HG02981 (cell line): ENCODE results near the gene DMBT1.

Experiments
- ATAC-seq: cut with Tn5 transposase; IDR thresholded peaks from one replicate; pipeline ENCODE4 v1.9.1; 2021; ENCODE audit warnings: mild to moderate bottlenecking, moderate library complexity; ENCODE audit not compliant: unreplicated experiment

The DMBT1 gene

DNA sequence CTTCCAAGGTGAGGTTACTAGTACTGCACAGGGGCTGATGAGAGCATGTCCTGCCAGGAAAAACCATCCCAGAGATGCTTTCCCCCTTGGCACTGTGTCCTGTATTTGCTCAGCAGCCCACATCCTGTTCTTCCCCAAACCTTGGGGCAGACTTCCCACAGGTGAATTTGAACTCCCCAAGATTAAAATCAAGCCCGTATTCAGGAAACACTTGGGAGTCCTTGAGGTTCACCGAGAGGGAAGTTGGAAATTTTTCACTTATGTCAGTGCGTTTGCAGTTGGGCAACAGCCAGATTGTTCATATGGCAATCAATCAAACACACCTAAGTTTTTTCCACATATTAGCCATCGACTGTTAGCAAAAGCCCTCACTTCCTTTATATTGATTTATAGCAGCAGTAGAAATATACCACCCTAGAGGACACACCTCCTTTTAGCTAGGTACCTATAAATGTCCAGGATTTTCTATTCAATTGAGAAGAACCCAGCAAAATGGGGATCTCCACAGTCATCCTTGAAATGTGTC, at the start of gene DMBT1:
DMBT1 (plus strand) TSS at position 476 of the 526 bp plus-strand sequence; CDS start at position 493, 17 bp downstream.
- no peak for ATAC-seq

GRCh38 chr10:122513053-122513452, 47.5 kb upstream of the DMBT1 start:
- ATAC-seq, result no peak

DNA sequence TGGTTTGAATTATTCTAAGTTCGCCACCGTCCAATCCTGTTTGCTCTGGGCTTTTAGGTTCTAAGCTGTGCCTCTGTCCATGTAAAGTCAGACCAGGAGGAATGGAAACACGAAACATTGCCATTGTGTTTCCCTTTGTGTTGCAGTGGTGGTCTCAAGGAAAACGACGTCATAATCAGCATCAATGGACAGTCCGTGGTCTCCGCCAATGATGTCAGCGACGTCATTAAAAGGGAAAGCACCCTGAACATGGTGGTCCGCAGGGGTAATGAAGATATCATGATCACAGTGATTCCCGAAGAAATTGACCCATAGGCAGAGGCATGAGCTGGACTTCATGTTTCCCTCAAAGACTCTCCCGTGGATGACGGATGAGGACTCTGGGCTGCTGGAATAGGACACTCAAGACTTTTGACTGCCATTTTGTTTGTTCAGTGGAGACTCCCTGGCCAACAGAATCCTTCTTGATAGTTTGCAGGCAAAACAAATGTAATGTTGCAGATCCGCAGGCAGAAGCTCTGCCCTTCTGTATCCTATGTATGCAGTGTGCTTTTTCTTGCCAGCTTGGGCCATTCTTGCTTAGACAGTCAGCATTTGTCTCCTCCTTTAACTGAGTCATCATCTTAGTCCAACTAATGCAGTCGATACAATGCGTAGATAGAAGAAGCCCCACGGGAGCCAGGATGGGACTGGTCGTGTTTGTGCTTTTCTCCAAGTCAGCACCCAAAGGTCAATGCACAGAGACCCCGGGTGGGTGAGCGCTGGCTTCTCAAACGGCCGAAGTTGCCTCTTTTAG, 46.3 kb upstream of the DMBT1 start:
- ATAC-seq, result no peak

DNA sequence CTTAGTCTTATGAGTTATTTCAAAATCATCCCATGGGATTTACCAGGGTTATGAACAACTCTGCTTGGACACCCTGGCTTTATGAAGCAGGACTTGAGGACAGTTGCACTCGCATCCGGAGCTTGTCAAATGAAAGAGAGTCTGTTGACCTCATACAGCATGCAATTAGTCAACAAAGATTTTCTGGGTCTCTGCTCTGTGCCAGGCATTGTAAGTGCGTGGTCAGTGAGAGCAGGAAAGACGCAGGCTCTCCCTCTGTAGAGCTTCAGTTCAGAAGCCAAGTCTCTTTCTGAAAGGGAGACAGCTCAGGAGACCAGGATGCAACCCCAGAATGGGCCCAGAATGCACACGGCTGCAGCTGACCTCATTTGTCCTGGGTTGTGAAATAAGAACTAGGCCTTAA, 45.5 kb upstream of the DMBT1 start:
- ATAC-seq, result no peak

DNA sequence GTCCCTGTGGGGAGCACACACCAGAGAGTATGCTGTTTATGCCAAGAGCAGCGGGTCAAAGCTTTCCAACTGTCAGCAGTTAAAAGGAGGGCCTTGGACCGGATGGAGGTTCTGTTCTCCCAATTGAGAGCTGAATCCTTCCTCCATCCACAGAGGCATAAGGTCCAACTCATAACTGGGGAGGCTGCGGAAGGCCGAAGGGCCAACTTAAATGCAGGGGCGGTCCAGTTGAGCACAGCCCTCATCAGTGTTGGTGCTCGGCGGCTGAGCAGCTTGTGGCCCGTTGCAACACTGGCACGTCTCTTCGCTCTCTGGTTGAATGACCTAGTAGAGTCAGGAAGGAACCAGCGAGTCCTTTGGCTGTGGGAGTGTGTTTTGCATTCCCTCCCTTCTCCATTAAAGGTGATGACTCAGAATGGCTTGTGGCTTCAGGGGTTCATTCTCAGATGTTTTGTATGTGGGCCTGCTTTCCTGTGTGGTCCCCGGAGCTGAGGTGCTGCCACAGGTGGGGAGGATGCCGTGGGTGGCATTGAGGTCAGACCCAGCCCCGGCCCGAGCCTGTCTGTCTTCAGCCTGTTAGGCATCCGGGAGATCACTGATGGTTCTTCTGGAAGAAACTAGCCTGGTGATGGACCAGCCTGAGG, 44.8 kb upstream of the DMBT1 start:
- ATAC-seq, result no peak

DNA sequence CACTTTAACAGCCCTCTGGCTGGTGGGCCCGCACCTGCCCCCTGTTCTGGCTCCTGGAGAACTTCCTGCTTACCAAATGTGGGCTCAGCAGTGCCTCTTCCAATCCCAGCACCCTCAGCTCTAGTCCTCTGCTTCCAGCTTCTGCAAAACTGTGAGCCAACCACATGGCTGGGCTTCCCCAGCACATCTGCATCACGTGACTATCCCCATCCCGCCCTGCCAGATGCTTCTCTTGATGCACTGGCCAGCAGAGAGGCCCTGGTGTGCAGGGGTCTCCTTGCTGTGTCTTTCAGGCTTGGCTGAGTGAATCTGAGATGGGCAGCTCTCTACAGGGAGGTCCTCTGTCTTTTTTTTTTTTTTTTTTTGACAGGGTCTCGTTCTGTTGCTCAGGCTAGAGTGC, 43.8 kb upstream of the DMBT1 start:
- no peak for ATAC-seq

GRCh38 chr10:122519144-122519543, 41.4 kb upstream of the DMBT1 start:
- no peak for ATAC-seq

GRCh38 chr10:122519873-122520272, 40.7 kb upstream of the DMBT1 start:
- no peak for ATAC-seq

- no peak for ATAC-seq
Measured at GRCh38 chr10:122521011-122521410, 39.5 kb upstream of the DMBT1 start.

DNA sequence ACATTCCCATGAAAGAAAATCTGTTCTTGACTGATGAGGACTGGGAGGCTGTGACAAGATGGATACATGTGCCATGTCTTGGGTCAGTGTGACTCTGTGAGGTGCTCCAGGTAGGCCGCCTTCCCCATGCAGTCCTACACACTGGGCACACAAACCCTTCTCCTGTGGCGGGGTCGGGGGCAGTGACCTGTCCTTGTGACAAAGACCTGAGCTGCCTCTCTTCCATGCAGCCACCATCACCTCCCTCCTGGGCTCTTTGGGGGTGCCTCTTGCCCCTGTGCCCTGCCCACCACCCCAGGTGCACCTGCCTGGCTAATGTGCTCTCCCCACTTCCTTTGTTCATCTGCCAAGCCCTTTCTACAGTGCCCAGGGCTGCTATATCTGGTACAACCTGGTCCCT, 35.7 kb upstream of the DMBT1 start:
- no peak for ATAC-seq

GRCh38 chr10:122525788-122526187, 34.8 kb upstream of the DMBT1 start:
- ATAC-seq, result no peak

DNA sequence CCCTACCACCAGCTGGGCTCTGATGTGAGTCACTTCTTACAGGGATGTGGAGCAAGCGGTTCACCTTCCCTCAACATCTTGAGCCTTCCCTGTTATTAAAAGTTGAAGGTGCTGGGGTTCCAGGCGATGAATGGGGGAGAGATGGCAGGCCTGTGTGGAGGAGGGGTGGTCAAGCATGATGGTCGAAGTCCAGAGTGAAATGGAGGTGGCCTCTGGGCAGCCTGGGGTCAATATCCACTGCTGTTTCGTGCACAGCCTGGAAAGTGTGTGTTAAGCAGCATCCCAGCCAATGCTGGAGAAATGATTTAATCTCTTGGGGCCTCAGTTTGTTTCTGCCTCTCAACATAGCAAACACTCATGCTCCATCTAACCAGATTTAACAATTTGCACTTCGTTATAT, 33.7 kb upstream of the DMBT1 start:
- ATAC-seq, result no peak

DNA sequence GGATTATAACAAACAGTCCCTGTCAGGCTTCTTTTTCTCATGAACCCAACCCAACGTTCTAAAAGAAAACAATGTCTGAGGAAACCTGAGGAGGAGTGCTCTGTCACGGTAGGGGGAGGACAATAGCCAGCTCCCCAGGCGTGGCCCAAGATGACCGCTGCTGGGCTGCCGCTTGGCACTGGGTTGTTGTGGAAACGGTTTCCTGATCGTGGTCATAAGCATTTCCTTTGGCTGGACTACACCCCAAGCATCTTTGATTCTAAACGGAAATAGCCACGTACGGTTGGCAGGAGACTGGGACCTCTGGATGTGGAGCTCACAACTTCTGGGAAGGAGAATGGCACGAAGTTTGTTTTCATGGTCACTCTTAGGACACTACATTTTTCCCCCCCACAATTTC, 30.4 kb upstream of the DMBT1 start:
- no peak for ATAC-seq

- ATAC-seq, result no peak
Measured at GRCh38 chr10:122531261-122531660, 29.3 kb upstream of the DMBT1 start.

DNA sequence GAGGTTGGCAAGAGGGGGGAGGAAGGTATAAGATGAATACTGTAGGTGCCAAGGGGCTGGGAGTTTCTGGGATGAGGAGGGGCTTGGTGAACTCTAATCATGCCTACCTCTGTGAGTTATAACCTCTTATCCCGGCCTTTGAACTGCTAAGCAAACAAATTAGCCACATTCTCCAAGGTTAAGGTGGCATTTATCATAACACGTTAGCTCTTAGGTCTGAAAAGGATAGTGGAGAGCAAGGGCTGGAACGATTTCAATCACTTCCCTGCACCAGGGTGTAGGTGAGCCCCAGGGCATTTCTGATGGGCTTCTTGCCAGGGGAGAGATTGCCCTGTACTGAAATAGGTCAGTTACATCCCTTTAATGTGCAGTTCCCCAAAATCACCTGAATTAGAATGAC, 28.6 kb upstream of the DMBT1 start:
- no peak for ATAC-seq

DNA sequence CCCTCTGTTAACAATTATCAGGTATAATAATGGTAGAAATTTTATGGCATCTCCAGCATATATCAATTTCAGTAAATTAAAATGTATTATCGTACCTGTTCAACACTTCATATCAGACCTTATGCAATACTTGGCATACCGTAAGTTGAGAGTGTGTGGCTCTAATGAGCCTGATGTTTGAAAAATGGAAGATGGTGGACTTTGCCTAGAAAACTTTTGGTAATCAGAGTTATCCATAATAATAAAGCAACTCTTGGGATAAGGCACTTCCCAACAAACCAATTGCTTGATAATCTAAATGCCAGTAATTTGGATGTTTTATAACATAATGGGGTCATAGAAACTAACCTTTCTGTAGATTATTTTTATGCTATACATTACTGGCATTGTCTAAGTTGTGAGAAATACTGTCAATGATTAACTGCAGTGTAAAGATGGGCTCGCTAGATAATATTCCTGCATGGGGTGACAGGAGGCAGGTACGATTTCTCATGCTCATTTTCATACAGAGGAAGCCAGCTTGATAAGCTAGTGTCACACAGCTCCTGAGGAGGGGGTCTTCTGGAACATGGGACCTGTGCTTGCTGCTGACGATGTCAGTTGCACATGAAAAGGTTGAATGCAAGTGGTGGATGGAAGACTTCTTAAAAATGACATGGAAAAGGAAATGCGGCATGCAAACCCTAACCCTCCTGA, 27.8 kb upstream of the DMBT1 start:
- no peak for ATAC-seq

GRCh38 chr10:122537545-122537944, 23.0 kb upstream of the DMBT1 start:
- no peak for ATAC-seq

DNA sequence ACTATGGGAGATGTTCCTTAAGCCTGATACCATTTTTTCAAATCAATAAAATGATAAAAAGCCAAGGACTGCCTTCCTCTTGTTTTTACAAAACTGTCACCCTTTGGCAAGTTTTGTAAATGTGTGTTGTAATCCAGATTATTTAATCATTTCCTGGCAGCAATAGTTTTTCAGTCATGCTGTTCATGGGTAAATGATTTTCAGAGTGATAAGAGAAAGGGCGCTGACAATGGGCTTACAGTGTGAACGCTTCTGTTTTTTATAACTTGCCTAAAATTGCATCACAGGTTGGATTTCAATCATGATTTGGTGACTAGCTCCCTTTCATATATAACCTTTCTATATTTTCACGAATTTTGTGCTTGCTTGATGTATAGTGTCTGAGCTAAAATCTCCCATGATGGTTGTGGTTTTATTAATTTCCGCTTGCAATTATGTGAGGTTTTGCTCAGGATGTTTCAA, 19.0 kb upstream of the DMBT1 start:
- ATAC-seq, result no peak

DNA sequence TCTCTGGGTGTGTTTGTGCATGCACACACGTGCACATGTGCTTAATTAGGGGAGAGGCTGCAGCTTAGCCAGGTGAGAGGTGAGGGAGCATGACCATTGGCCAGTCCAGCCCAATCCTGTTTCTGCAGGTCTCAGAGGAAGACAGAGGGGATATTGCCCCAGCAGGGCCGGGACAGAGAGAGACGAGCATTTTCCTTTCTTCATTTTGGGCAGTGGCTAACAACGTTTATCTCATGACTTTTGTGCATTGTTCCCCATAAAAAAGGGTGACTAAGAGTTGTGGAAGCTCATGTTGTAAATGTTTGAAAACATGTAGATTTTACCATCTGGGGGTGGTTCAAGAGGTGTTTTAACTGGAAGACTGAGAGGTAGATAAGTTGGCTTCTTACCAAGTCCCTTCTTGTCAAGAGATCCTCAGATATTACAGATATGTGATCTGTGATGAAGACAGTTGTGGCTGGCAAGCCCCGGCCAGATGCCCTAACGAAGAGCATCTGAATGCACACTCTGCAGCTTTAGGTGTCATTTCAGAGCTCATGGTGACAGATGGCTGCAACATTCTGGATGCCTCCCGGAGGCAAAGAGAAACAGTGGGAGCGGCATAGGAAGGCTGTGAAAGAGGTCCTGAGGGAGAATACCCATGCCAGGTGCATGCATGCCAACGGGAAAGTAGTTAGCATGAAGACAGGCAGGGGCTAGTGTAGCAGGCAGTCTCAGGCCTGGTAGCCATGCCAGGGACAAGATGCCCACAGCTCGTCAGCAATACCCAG, 16.7 kb upstream of the DMBT1 start:
- no peak for ATAC-seq

DNA sequence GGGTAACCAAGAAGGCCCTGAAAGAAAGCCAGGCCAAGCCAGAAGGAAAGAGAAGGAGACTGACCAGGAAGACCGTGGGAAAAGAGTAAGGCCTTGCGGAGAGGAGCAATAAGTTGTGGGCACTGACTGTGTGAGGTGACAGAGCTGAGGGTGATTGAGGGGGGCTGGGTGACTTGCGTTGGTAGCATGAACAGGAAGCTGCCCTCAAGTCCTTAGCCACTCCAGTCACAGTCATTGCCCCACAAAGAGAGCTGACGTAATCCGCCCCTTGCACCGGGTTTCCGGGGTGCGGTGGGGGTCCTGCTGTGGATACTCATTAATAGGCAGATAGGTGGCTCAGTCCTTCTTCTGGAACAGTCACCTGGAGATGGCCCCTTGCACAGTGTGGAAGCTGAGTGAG, 16.1 kb upstream of the DMBT1 start:
- no peak for ATAC-seq

GRCh38 chr10:122546242-122546641, 14.3 kb upstream of the DMBT1 start:
- ATAC-seq, result no peak
